ENCODE results near the gene HCN1. TPM values are rescaled to one million over a fixed set of nuclear protein-coding genes. Genes with fewer than 3 reads are reported as not detected.
"Not testable (repeated sequence)": the region's sequence is repeated elsewhere in the genome, so short reads cannot be mapped to it uniquely, and the experiment has no call there.

Gene HCN1
- total RNA-seq, 2 donors from 2014 or later, result not detected

GRCh38 chr5:45385321-45386058, 310.7 kb downstream of the HCN1 start:
- no peaks in the 10 kb centered on the region for H3K27me3 Mint-ChIP-seq (ENCODE audit: low read depth)
- no peak for ATAC-seq (replicated peaks in 1 of 2)
- H3K36me3 Mint-ChIP-seq (ENCODE audit: insufficient read depth in 2 of 2), result no peaks in the 10 kb centered on the region
- no peak for DNase-seq
- no peak overlapping the region for H3K27ac Mint-ChIP-seq
- peaks cover 8 to 15% of the 10 kb centered on the region in 2 donors for H3K9me3 Mint-ChIP-seq
- H3K4me3 Mint-ChIP-seq, result no peak overlapping the region
- no peaks in the 10 kb centered on the region for H3K4me1 Mint-ChIP-seq (ENCODE audit: low read depth)

GRCh38 chr5:45383985-45384384, 312.2 kb downstream of the HCN1 start:
- ATAC-seq (replicated peaks in 1 of 2), result no peak

GRCh38 chr5:45382583-45382982, 313.6 kb downstream of the HCN1 start:
- Mint-ChIP-seq H3K4me3 (no peak overlapping the region), H3K9me3 (peaks cover 8 to 10% of the 10 kb centered on the region in 2 donors), H3K27me3 (ENCODE audit: low read depth) (no peaks in the 10 kb centered on the region), H3K4me1 (ENCODE audit: low read depth) (no peaks in the 10 kb centered on the region), H3K36me3 (ENCODE audit: insufficient read depth in 2 of 2) (no peaks in the 10 kb centered on the region), H3K27ac (no peak overlapping the region)
- no peak for ATAC-seq (replicated peaks in 1 of 2)
- DNase-seq, result no peak

More at GRCh38 chr5:45383985-45384384, 312.2 kb downstream of the HCN1 start:
- H3K9me3 Mint-ChIP-seq, result peaks cover 8 to 14% of the 10 kb centered on the region in 2 donors
- H3K27ac Mint-ChIP-seq, result no peak overlapping the region
- no peak overlapping the region for H3K4me3 Mint-ChIP-seq
- DNase-seq, result no peak
- H3K36me3 Mint-ChIP-seq (ENCODE audit: insufficient read depth in 2 of 2), result no peaks in the 10 kb centered on the region
- no peaks in the 10 kb centered on the region for H3K4me1 Mint-ChIP-seq (ENCODE audit: low read depth)
- no peaks in the 10 kb centered on the region for H3K27me3 Mint-ChIP-seq (ENCODE audit: low read depth)

- ATAC-seq (replicated peaks in 1 of 2), result no peak
- Mint-ChIP-seq H3K27ac (no peak overlapping the region), H3K4me1 (ENCODE audit: low read depth) (no peaks in the 10 kb centered on the region), H3K36me3 (ENCODE audit: insufficient read depth in 2 of 2) (no peaks in the 10 kb centered on the region), H3K4me3 (no peak overlapping the region), H3K9me3 (peaks cover under 1 to 7% of the 10 kb centered on the region in 2 donors), H3K27me3 (ENCODE audit: low read depth) (no peaks in the 10 kb centered on the region)
- no peak for DNase-seq
These were observed 319.8 kb downstream of the HCN1 start for GRCh38 chr5:45376417-45376816.

GRCh38 chr5:45372629-45373028, 323.6 kb downstream of the HCN1 start:
- Mint-ChIP-seq H3K9me3 (peaks cover 2 to 11% of the 10 kb centered on the region in 2 donors), H3K36me3 (ENCODE audit: insufficient read depth in 2 of 2) (no peaks in the 10 kb centered on the region), H3K27me3 (ENCODE audit: low read depth) (no peaks in the 10 kb centered on the region), H3K27ac (no peak overlapping the region), H3K4me1 (ENCODE audit: low read depth) (no peaks in the 10 kb centered on the region), H3K4me3 (no peak overlapping the region)
- DNase-seq (no peak), ATAC-seq (replicated peaks in 1 of 2) (no peak)

GRCh38 chr5:45371423-45371822, 324.8 kb downstream of the HCN1 start:
- H3K4me3 Mint-ChIP-seq; H3K27me3 Mint-ChIP-seq (ENCODE audit: low read depth); ATAC-seq (replicated peaks in 1 of 2); H3K4me1 Mint-ChIP-seq (ENCODE audit: low read depth); H3K36me3 Mint-ChIP-seq (ENCODE audit: insufficient read depth in 2 of 2); DNase-seq; H3K9me3 Mint-ChIP-seq; H3K27ac Mint-ChIP-seq: not testable (repeated sequence)

GRCh38 chr5:45355189-45355992, 340.8 kb downstream of the HCN1 start:
- Mint-ChIP-seq H3K4me3 (no peak overlapping the region), H3K27ac (no peak overlapping the region), H3K9me3 (peaks cover 8 to 12% of the 10 kb centered on the region in 2 donors), H3K4me1 (ENCODE audit: low read depth) (no peaks in the 10 kb centered on the region), H3K27me3 (ENCODE audit: low read depth) (no peaks in the 10 kb centered on the region), H3K36me3 (ENCODE audit: insufficient read depth in 2 of 2) (no peaks in the 10 kb centered on the region)
- ATAC-seq (replicated peaks in 1 of 2), result no peak
- no peak for DNase-seq

- no peak for ATAC-seq (replicated peaks in 1 of 2)
These were observed 359.7 kb downstream of the HCN1 start for GRCh38 chr5:45336464-45336863.

GRCh38 chr5:45335978-45336377, 360.2 kb downstream of the HCN1 start:
- H3K4me3 Mint-ChIP-seq, result no peak overlapping the region
- no peak overlapping the region for H3K27ac Mint-ChIP-seq
- ATAC-seq (replicated peaks in 1 of 2) (no peak), DNase-seq (no peak)
- peaks cover 4 to 9% of the 10 kb centered on the region in 2 donors for H3K9me3 Mint-ChIP-seq
- H3K27me3 Mint-ChIP-seq (ENCODE audit: low read depth), result no peaks in the 10 kb centered on the region
- no peaks in the 10 kb centered on the region for H3K36me3 Mint-ChIP-seq (ENCODE audit: insufficient read depth in 2 of 2)
- no peaks in the 10 kb centered on the region for H3K4me1 Mint-ChIP-seq (ENCODE audit: low read depth)

More at GRCh38 chr5:45336464-45336863, 359.7 kb downstream of the HCN1 start:
- no peaks in the 10 kb centered on the region for H3K36me3 Mint-ChIP-seq (ENCODE audit: insufficient read depth in 2 of 2)
- no peaks in the 10 kb centered on the region for H3K4me1 Mint-ChIP-seq (ENCODE audit: low read depth)
- no peak overlapping the region for H3K27ac Mint-ChIP-seq
- no peak overlapping the region for H3K4me3 Mint-ChIP-seq
- H3K27me3 Mint-ChIP-seq (ENCODE audit: low read depth), result no peaks in the 10 kb centered on the region
- H3K9me3 Mint-ChIP-seq, result peaks cover 4 to 9% of the 10 kb centered on the region in 2 donors
- DNase-seq, result no peak

GRCh38 chr5:45335346-45335745, 360.8 kb downstream of the HCN1 start:
- H3K4me3 Mint-ChIP-seq, result no peak overlapping the region
- ATAC-seq (replicated peaks in 1 of 2) (no peak), DNase-seq (no peak)
- H3K9me3 Mint-ChIP-seq, result peaks cover 4 to 9% of the 10 kb centered on the region in 2 donors
- no peaks in the 10 kb centered on the region for H3K27me3 Mint-ChIP-seq (ENCODE audit: low read depth)
- no peaks in the 10 kb centered on the region for H3K36me3 Mint-ChIP-seq (ENCODE audit: insufficient read depth in 2 of 2)
- no peak overlapping the region for H3K27ac Mint-ChIP-seq
- H3K4me1 Mint-ChIP-seq (ENCODE audit: low read depth), result no peaks in the 10 kb centered on the region

- Mint-ChIP-seq H3K4me1 (ENCODE audit: low read depth) (no peaks in the 10 kb centered on the region), H3K9me3 (peaks cover 4 to 9% of the 10 kb centered on the region in 2 donors), H3K27me3 (ENCODE audit: low read depth) (no peaks in the 10 kb centered on the region), H3K4me3 (no peak overlapping the region), H3K27ac (no peak overlapping the region), H3K36me3 (ENCODE audit: insufficient read depth in 2 of 2) (no peaks in the 10 kb centered on the region)
- ATAC-seq (replicated peaks in 1 of 2) (no peak), DNase-seq (no peak)
These were observed 361.2 kb downstream of the HCN1 start for GRCh38 chr5:45334939-45335338.

- H3K4me1 Mint-ChIP-seq (ENCODE audit: low read depth); H3K36me3 Mint-ChIP-seq (ENCODE audit: insufficient read depth in 2 of 2); H3K27me3 Mint-ChIP-seq (ENCODE audit: low read depth); ATAC-seq (replicated peaks in 1 of 2); H3K4me3 Mint-ChIP-seq; DNase-seq; H3K27ac Mint-ChIP-seq: not testable (repeated sequence)
- peaks cover 11 to 12% of the 10 kb centered on the region in 2 donors for H3K9me3 Mint-ChIP-seq
These were observed 383.6 kb downstream of the HCN1 start for GRCh38 chr5:45312627-45313026.

- Mint-ChIP-seq H3K27ac (no peak overlapping the region), H3K27me3 (ENCODE audit: low read depth) (no peaks in the 10 kb centered on the region), H3K4me1 (ENCODE audit: low read depth) (no peaks in the 10 kb centered on the region), H3K9me3 (peaks cover 6 to 8% of the 10 kb centered on the region in 2 donors), H3K36me3 (ENCODE audit: insufficient read depth in 2 of 2) (no peaks in the 10 kb centered on the region), H3K4me3 (no peak overlapping the region)
- ATAC-seq (replicated peaks in 1 of 2) (no peak), DNase-seq (no peak)
These were observed 400.9 kb downstream of the HCN1 start for GRCh38 chr5:45295231-45295630.
